GM18505 (cell line): ENCODE data around the gene HSFX1.
"Not testable (repeated sequence)": the region's sequence is repeated elsewhere in the genome, so short reads cannot be mapped to it uniquely, and the experiment has no call there.

ENCODE experiments used
- ATAC-seq: cut with Tn5 transposase; IDR thresholded peaks from one replicate; pipeline ENCODE4 v1.9.1; 2021; ENCODE audit not compliant: unreplicated experiment
- POLR2A ChIP-seq: IDR thresholded peaks from 4 replicates; pipeline ENCODE4 v1.6.1; 2011; ENCODE audit warnings: borderline replicate concordance; ENCODE audit not compliant: insufficient read depth, insufficient read length; ENCODE audit errors: extremely low read depth

HSFX1 gene

GRCh38 chrX:149773768-149774167, at the start of gene HSFX1:
HSFX1 (plus strand) TSS chrX:149774068; CDS start chrX:149774682, 614 bp downstream.
- ATAC-seq = not testable (repeated sequence)

GRCh38 chrX:149727308-149727707, 46.6 kb upstream of the HSFX1 start:
- ATAC-seq = not testable (repeated sequence)

GRCh38 chrX:149742269-149742668, 31.6 kb upstream of the HSFX1 start:
- ATAC-seq = not testable (repeated sequence)

- ATAC-seq = not testable (repeated sequence)
Measured at GRCh38 chrX:149746390-149747007, 27.4 kb upstream of the HSFX1 start.

- ATAC-seq = no peak
- TF ChIP-seq POLR2A = no peak
Measured at GRCh38 chrX:149757206-149758067, 16.4 kb upstream of the HSFX1 start.

- no peak for ATAC-seq
Measured at GRCh38 chrX:149758068-149758714, 15.7 kb upstream of the HSFX1 start.

GRCh38 chrX:149758715-149759078, 15.2 kb upstream of the HSFX1 start:
- not testable (repeated sequence) for ATAC-seq

More at GRCh38 chrX:149758068-149758714, 15.7 kb upstream of the HSFX1 start:
- TF ChIP-seq POLR2A = no peak

- no peak for TF ChIP-seq POLR2A
- no peak for ATAC-seq
Measured at GRCh38 chrX:149759824-149760223, 14.0 kb upstream of the HSFX1 start.

- no peak for TF ChIP-seq POLR2A
- ATAC-seq = no peak
Measured at GRCh38 chrX:149760965-149761364, 12.9 kb upstream of the HSFX1 start.

GRCh38 chrX:149761858-149762674, 11.8 kb upstream of the HSFX1 start:
- not testable (repeated sequence) for ATAC-seq

GRCh38 chrX:149762696-149763614, 10.9 kb upstream of the HSFX1 start:
- no peak for ATAC-seq
- TF ChIP-seq POLR2A = no peak

- ATAC-seq = not testable (repeated sequence)
Measured at GRCh38 chrX:149770344-149770743, 3.5 kb upstream of the HSFX1 start.

- not testable (repeated sequence) for ATAC-seq
Measured at GRCh38 chrX:149773026-149773425, 842 bp upstream of the HSFX1 start.

GRCh38 chrX:149777999-149778398, 4.1 kb downstream of the HSFX1 start:
- not testable (repeated sequence) for ATAC-seq

- ATAC-seq = not testable (repeated sequence)
Measured at GRCh38 chrX:149781727-149782126, 7.9 kb downstream of the HSFX1 start, which contains the start of gene MAGEA9. MAGEA9 (plus strand) TSS chrX:149781930; CDS start chrX:149786211, 4,281 bp downstream.

- peak; percentile 97 for ATAC-seq
Measured at GRCh38 chrX:149795531-149795930, 21.7 kb downstream of the HSFX1 start.
